ENCODE measurements around the gene LRRC7. TPM values are rescaled to one million over a fixed set of nuclear protein-coding genes. Genes with fewer than 3 reads are reported as not detected.

LRRC7 gene
- total RNA-seq, 1 donor from 2014 or later, result not detected

DNA sequence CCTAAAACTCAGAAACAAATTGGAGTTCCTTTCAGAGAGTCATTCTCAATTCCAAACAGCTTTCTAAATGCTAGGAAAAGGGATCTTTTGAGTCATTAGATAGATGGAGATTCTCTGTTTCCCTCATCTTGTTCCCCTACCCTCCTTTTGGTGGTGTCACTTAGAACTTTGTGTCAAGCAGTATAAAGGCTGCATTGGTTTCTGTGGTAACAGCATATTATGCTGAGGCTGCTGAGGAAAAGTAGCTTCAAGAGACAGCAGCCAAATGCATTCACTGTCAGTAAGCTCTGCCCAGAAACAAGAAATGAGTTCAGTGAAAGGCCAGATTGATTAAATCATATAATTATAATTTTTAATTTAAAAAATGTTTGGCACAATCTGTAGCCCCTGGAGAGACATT lies 493.5 kb downstream of the LRRC7 start:
- no peak overlapping the region for H3K4me3 ChIP-seq (ENCODE audit: low read depth, low read length)
- TF ChIP-seq, protein P1, sequence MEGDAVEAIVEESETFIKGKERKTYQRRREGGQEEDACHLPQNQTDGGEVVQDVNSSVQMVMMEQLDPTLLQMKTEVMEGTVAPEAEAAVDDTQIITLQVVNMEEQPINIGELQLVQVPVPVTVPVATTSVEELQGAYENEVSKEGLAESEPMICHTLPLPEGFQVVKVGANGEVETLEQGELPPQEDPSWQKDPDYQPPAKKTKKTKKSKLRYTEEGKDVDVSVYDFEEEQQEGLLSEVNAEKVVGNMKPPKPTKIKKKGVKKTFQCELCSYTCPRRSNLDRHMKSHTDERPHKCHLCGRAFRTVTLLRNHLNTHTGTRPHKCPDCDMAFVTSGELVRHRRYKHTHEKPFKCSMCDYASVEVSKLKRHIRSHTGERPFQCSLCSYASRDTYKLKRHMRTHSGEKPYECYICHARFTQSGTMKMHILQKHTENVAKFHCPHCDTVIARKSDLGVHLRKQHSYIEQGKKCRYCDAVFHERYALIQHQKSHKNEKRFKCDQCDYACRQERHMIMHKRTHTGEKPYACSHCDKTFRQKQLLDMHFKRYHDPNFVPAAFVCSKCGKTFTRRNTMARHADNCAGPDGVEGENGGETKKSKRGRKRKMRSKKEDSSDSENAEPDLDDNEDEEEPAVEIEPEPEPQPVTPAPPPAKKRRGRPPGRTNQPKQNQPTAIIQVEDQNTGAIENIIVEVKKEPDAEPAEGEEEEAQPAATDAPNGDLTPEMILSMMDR (conservative IDR thresholded peaks at IDR 0.05; ENCODE audit: low read depth, low read length), result no peak
- DNase-seq (ENCODE audit: low read depth), result no peak

- no peak for DNase-seq (ENCODE audit: low read depth)
- H3K4me3 ChIP-seq (ENCODE audit: low read depth, low read length), result no peak overlapping the region
- TF ChIP-seq, protein P1 (conservative IDR thresholded peaks at IDR 0.05; ENCODE audit: low read depth, low read length), result no peak
Observed at GRCh38 chr1:70063861-70064260, 496.1 kb downstream of the LRRC7 start.

- no peak overlapping the region for H3K4me3 ChIP-seq (ENCODE audit: low read depth, low read length)
- TF ChIP-seq, protein P1 (conservative IDR thresholded peaks at IDR 0.05; ENCODE audit: low read depth, low read length), result no peak
Observed at GRCh38 chr1:70066711-70067110, 499.0 kb downstream of the LRRC7 start.

DNA sequence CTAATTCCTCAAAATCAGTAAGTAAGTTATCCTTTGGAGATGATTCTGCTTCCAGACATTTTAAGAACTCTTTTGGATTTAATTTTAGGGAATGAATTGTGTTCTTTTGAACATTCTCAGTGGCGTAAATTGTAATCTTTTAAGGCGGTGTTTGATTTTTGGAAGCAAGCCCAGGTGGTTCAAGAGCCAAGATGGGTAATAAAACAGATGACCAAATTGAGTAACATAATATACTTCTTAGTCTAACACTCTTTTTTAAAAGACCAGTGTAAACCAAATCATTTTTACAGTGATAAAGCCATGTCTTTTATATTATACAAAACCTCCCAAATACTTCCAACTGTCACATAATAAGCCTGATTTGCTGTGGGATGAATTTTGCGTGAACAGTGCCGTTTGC lies 503.9 kb downstream of the LRRC7 start:
- no peak for DNase-seq (ENCODE audit: low read depth)
- H3K4me3 ChIP-seq (ENCODE audit: low read depth, low read length), result no peak overlapping the region
- TF ChIP-seq, protein P1 (conservative IDR thresholded peaks at IDR 0.05; ENCODE audit: low read depth, low read length), result no peak

More at GRCh38 chr1:70066711-70067110, 499.0 kb downstream of the LRRC7 start:
- no peak for DNase-seq (ENCODE audit: low read depth)

DNA sequence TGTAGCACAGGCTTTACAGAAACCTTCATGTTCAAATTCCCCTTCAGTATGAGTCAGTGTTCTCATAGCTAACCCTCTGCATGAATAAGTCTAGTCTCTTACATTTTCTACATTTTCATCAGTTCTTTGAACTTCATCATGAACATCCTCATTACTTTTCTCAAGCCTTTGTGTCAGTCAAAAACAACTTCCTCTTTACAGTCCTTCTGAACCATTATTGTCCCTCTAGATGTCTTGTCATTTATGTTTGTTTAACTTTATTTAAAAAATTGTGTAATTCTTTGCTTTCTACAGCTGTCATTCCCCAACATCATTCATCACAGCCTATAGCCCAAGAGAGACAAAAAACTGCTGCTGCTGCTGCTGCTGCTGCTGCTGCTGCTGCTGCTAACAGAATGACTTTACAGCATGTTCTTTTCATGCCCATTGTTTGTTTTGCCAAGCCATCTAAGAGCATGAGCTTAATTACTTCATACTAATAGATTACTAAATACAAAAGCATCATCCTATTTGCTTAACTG lies 504.6 kb downstream of the LRRC7 start:
- TF ChIP-seq, protein P1 (conservative IDR thresholded peaks at IDR 0.05; ENCODE audit: low read depth, low read length), result no peak
- DNase-seq (ENCODE audit: low read depth), result peak; percentile 13
- no peak overlapping the region for H3K4me3 ChIP-seq (ENCODE audit: low read depth, low read length)

GRCh38 chr1:70075761-70076160 lies 508.0 kb downstream of the LRRC7 start:
- TF ChIP-seq, protein P1 (conservative IDR thresholded peaks at IDR 0.05; ENCODE audit: low read depth, low read length), result no peak
- no peak overlapping the region for H3K4me3 ChIP-seq (ENCODE audit: low read depth, low read length)
- DNase-seq (ENCODE audit: low read depth), result no peak

- H3K4me3 ChIP-seq (ENCODE audit: low read depth, low read length), result no peak overlapping the region
- TF ChIP-seq, protein P1 (conservative IDR thresholded peaks at IDR 0.05; ENCODE audit: low read depth, low read length), result no peak
- no peak for DNase-seq (ENCODE audit: low read depth)
Observed at GRCh38 chr1:70077066-70077465, 509.3 kb downstream of the LRRC7 start.
